ENCODE measurements around the gene TIAM2. TPM values are rescaled to one million over a fixed set of nuclear protein-coding genes. Genes with fewer than 3 reads are reported as not detected.

TIAM2 gene
- total RNA-seq, 4 donors from 2014 or later, result 9.2 to 18.2 (median 11.4) TPM

DNA sequence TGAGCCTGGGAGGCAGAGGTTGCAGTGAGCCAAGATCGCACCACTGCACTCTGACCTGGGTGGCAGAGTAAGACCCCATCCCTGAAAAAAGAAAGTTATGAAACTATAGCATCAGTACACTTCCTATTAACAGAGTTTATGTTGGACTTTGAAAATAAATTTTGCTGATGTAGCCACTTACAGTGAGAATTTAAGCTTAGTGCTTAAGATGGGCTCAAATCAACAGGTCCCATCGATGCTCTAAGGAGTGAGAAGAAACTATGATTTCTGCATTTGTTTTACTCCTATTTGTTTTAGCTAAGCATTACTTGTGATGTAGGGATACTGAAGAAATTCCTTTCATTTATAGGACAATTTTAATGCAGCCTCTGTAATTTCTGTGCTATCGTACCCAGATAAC lies 175.4 kb downstream of the TIAM2 start:
- 85 to 87% methylated on average over 3 of the region's 3 CpGs for WGBS, 2 donors
- no peak for TF ChIP-seq CTCF (IDR thresholded peaks at IDR 0.05)
- no peak for TF ChIP-seq POLR2A (IDR thresholded peaks at IDR 0.05)
- no peak for TF ChIP-seq EP300 (IDR thresholded peaks at IDR 0.05)
- Histone ChIP-seq H3K4me1 (peaks cover 0 to 24% (median 11%) of the 10 kb centered on the region in 4 donors), H3K4me3 (no peak overlapping the region), H3K27ac (peak overlapping the region in 1 of 4 donors; percentile 48), H3K9me3 (no peaks in the 10 kb centered on the region), H3K36me3 (no peaks in the 10 kb centered on the region), H3K27me3 (no peaks in the 10 kb centered on the region)
- DNase-seq (ENCODE audit: low spot score in 2 of 2), result no peak

- TF ChIP-seq POLR2A (IDR thresholded peaks at IDR 0.05) (no peak), EP300 (IDR thresholded peaks at IDR 0.05) (peak in 1 of 2 donors; percentile 55), CTCF (IDR thresholded peaks at IDR 0.05) (no peak)
- Histone ChIP-seq H3K36me3 (no peaks in the 10 kb centered on the region), H3K27me3 (no peaks in the 10 kb centered on the region), H3K27ac (peak overlapping the region in 3 of 4 donors; percentile 15 to 69 (median 48)), H3K4me1 (peaks cover 0 to 24% (median 11%) of the 10 kb centered on the region in 4 donors), H3K9me3 (no peaks in the 10 kb centered on the region), H3K4me3 (peak overlapping the region in 1 of 4 donors; percentile 17)
- peak in 1 of 2 donors; percentile 28 for DNase-seq (ENCODE audit: low spot score in 2 of 2)
- WGBS, 2 donors, result 14 to 15% methylated on average over 6 of the region's 6 CpGs
These were observed 176.1 kb downstream of the TIAM2 start for GRCh38 chr6:155171109-155171746.

- WGBS, 2 donors, result 27 to 35% methylated on average over 7 of the region's 7 CpGs
- Histone ChIP-seq H3K27me3 (no peaks in the 10 kb centered on the region), H3K4me3 (peak overlapping the region in 1 of 4 donors; percentile 17), H3K36me3 (no peaks in the 10 kb centered on the region), H3K4me1 (peaks cover 0 to 24% (median 11%) of the 10 kb centered on the region in 4 donors), H3K27ac (peak overlapping the region in 3 of 4 donors; percentile 15 to 69 (median 48)), H3K9me3 (no peaks in the 10 kb centered on the region)
- no peak for DNase-seq (ENCODE audit: low spot score in 2 of 2)
- TF ChIP-seq EP300 (IDR thresholded peaks at IDR 0.05) (no peak), POLR2A (IDR thresholded peaks at IDR 0.05) (no peak), CTCF (IDR thresholded peaks at IDR 0.05) (no peak)
These were observed 176.8 kb downstream of the TIAM2 start for GRCh38 chr6:155171747-155172449.

- Histone ChIP-seq H3K4me3 (no peak overlapping the region), H3K4me1 (peaks cover 0 to 24% (median 11%) of the 10 kb centered on the region in 4 donors), H3K27ac (no peak overlapping the region), H3K36me3 (no peaks in the 10 kb centered on the region), H3K27me3 (no peaks in the 10 kb centered on the region), H3K9me3 (no peaks in the 10 kb centered on the region)
- TF ChIP-seq POLR2A (IDR thresholded peaks at IDR 0.05), result no peak
- no peak for TF ChIP-seq CTCF (IDR thresholded peaks at IDR 0.05)
- no peak for TF ChIP-seq EP300 (IDR thresholded peaks at IDR 0.05)
- no peak for DNase-seq (ENCODE audit: low spot score in 2 of 2)
- WGBS, 2 donors, result 88 to 89% methylated on average over 5 of the region's 5 CpGs
These were observed 178.4 kb downstream of the TIAM2 start for GRCh38 chr6:155173488-155173887.

All from tibial nerve (tissue), 4 donors.